Aorta (tissue), 5 donors: Measurements from ENCODE around the gene ABI3BP. TPM values are rescaled to one million over a fixed set of nuclear protein-coding genes. Genes with fewer than 3 reads are reported as not detected.
A peak's percentile ranks its signal among the peaks of the same experiment; 100 is the strongest.

Source experiments
- ATAC-seq: fragments of 200-7000 bp; cut with Tn5 transposase; one replicate; pipeline ENCODE4 v1.9.1; 2022; ENCODE audit warnings: moderate library complexity; ENCODE audit not compliant: low FRiP score
- DNase-seq, 2 donors: peaks; one replicate each; pipeline ENCODE4 v3.0.0-alpha.2; 2020
- H3K27ac ChIP-seq, 2 donors: one replicate each; pipeline ENCODE4 v1.5.1; 2013; ENCODE audit warnings: low read length in 2 of 2, mild to moderate bottlenecking in 2 of 2, moderate library complexity in 2 of 2, control low read depth in 1 of 2, inconsistent platforms in 1 of 2, low read depth in 1 of 2
- H3K27me3 ChIP-seq, 2 donors: one replicate each; pipeline ENCODE4 v1.6.1; 2013; ENCODE audit warnings: control low read depth in 1 of 2, low read length in 1 of 2, mild to moderate bottlenecking in 1 of 2, moderate library complexity in 1 of 2; ENCODE audit not compliant: insufficient read depth in 2 of 2, control insufficient read depth in 1 of 2
- H3K36me3 ChIP-seq, 2 donors: one replicate each; pipeline ENCODE4 v1.6.1; 2013; ENCODE audit warnings: control low read depth in 1 of 2, low read length in 1 of 2, mild to moderate bottlenecking in 1 of 2; ENCODE audit not compliant: insufficient read depth in 2 of 2, control insufficient read depth in 1 of 2
- H3K4me1 ChIP-seq, 2 donors: one replicate each; pipeline ENCODE4 v1.6.1; 2013; ENCODE audit warnings: low read length in 2 of 2, control low read depth in 1 of 2, mild to moderate bottlenecking in 1 of 2, moderate library complexity in 1 of 2; ENCODE audit not compliant: insufficient read depth in 2 of 2, control insufficient read depth in 1 of 2
- H3K4me3 ChIP-seq, 2 donors: one replicate each; pipeline ENCODE4 v1.5.1; 2013; ENCODE audit warnings: low read length in 2 of 2, control low read depth in 1 of 2, mild to moderate bottlenecking in 1 of 2
- H3K9me3 ChIP-seq: one replicate; pipeline ENCODE4 v1.6.1; 2013; ENCODE audit warnings: mild to moderate bottlenecking, low read length; ENCODE audit not compliant: control insufficient read depth
- WGBS, 2 donors: extraction: QIAGEN DNeasy Blood & Tissue Kit; methylation state at CpG; one replicate each; pipeline ENCODE4 v1.1.7; 2013; 5-methylcytosine and 5-hydroxymethylcytosine counted together
- intact Hi-C, 2 donors: fragments of 100-400 bp; cut with DNase I; formaldehyde crosslinking; loops; one replicate each; pipeline versions ENCODE4 v1.14.2 to v1.15.0; 2022
- long read RNA-seq, 2 donors: library from polyadenylated mRNA; unstranded; transcript quantifications; one replicate each; pipeline ENCODE4 v2.0.0, GENCODE V29; 2020 to 2021
- polyA plus RNA-seq, 2 donors: library from polyadenylated mRNA; stranded (reverse); fragments of 200-250 nt; gene quantifications; one replicate each; pipeline ENCODE4 v1.2.3, GENCODE V29; 2013
- total RNA-seq, 2 donors: library from RNA; stranded (reverse); fragmentation: NEBNext Ultra II Directional; extraction: Animal tissue kit (Norgen Biotek cat#: 25700); gene quantifications; one replicate each; pipeline ENCODE4 v1.2.1, GENCODE V29; 2021
- donor health status: healthy with polysubstance abuse.
- donor health status: Bipolar disorder and iron deficiency.
- donor health status: DM: no; HTN: no; CAD: no.
- donor health status: DM: no; HTN: no; CAD: no.
- donor health status: DM: yes; HTN: yes; CAD: no.

Gene ABI3BP, protein sequence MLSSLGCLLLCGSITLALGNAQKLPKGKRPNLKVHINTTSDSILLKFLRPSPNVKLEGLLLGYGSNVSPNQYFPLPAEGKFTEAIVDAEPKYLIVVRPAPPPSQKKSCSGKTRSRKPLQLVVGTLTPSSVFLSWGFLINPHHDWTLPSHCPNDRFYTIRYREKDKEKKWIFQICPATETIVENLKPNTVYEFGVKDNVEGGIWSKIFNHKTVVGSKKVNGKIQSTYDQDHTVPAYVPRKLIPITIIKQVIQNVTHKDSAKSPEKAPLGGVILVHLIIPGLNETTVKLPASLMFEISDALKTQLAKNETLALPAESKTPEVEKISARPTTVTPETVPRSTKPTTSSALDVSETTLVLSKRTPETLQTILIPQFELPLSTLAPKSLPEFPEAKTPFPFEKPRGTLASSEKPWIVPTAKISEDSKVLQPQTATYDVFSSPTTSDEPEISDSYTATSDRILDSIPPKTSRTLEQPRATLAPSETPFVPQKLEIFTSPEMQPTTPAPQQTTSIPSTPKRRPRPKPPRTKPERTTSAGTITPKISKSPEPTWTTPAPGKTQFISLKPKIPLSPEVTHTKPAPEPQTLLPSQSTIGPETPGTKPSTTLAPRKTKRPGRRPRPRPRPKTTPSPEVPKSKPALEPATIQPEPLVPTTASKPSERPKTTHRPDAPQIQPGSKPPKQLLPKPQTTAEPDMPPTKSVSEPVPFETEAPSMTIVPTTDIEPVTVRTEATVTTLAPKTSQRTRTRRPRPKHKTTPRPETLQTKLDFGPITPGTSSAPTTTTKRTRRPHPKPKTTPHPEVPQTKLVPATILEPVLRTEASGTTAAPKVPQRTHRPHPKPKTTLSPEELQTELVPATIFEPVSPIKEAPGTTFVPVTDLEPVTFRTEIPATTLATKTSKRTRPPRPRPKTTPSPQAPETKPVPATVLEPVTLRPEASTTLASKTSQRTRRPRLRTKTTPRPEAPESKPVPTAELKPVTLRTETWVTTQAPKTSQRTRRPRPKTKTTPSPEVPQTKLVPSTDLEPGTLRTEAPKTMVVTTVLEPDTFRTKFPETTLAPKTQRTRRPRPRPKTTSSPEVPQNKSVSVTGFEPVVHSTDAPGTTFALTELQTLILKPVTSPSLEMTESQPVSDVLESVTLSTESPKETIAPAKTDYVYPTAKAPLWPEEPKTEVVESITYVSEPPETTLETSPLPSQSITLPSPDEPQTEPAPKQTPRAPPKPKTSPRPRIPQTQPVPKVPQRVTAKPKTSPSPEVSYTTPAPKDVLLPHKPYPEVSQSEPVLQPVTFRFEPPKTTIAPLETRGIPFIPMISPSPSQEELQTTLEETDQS (N-terminal part only)
- total RNA-seq = 100 to 1,000 TPM; 213 to 389 TPM
- polyA plus RNA-seq = 10 to 100 TPM in 1 of 2 donors, 1 to 10 TPM in 1; 4.6 to 15.8 TPM
- long read RNA-seq, donor 1, partial matches to known transcripts = 13 of 34 reads
- long read RNA-seq, donor 1, other reads (novel, unspliced or antisense) = 21 of 34 reads
- long read RNA-seq, donor 2, partial matches to known transcripts = 22 of 54 reads
- long read RNA-seq, donor 2, other reads (novel, unspliced or antisense) = 32 of 54 reads

DNA sequence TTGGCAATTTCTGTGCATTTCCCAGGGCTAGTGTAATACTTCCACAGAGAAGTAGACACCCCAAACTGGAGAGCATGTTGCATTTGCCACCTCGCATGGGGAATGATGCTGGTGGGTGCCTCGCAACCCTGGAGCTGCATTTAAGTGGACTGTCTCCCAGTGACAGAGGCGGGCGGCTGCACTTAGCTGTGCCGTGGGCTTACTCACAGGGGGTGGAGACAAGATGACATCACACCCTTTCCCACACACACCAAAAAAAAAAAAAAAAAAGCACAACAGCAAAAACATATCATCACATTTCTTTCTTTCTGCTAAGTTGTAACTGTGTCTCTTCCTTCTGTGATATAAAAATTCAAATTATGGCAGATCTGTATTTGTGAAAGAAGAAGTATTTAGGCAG is at the start of gene ABI3BP:
ABI3BP (minus strand) TSS at position 113 of the 400 bp plus-strand sequence; CDS start at position 76, 37 bp downstream.
- intact Hi-C loops = loop anchor here in 1 of 2 donors (10.0 kb wide), 1 partner anchor 71 kb away; no protein-coding TSS in a partner anchor
- WGBS, 2 donors = 1 to 3% methylated on average over 5 of the region's 5 CpGs

GRCh38 chr3:101039285-101039684 is 46.1 kb upstream of the ABI3BP start:
- no peak overlapping the region for H3K4me3 ChIP-seq
- H3K27me3 ChIP-seq = no peaks in the 10 kb centered on the region
- intact Hi-C loops = no loop called here
- ATAC-seq = no peak
- 91 to 93% methylated on average over 2 of the region's 2 CpGs for WGBS, 2 donors
- H3K9me3 ChIP-seq = no peaks in the 10 kb centered on the region
- H3K36me3 ChIP-seq = no peaks in the 10 kb centered on the region
- H3K4me1 ChIP-seq = peaks cover 0 to 7% of the 10 kb centered on the region in 2 donors
- H3K27ac ChIP-seq = no peak overlapping the region
- DNase-seq = no peak

More for the DNA sequence above, at the start of gene ABI3BP:
- H3K9me3 ChIP-seq = no peaks in the 10 kb centered on the region
- H3K4me3 ChIP-seq = peak within 1 kb of the TSS; percentile 66 to 75
- H3K4me1 ChIP-seq = peaks cover 0 to 2% of the 10 kb centered on the region in 2 donors
- peak; percentile 96 for ATAC-seq
- H3K27ac ChIP-seq = peak within 1 kb of the TSS; percentile 5 to 67
- no peaks in the 10 kb centered on the region for H3K36me3 ChIP-seq
- no peaks in the 10 kb centered on the region for H3K27me3 ChIP-seq
- peak; percentile 86 to 91 for DNase-seq

DNA sequence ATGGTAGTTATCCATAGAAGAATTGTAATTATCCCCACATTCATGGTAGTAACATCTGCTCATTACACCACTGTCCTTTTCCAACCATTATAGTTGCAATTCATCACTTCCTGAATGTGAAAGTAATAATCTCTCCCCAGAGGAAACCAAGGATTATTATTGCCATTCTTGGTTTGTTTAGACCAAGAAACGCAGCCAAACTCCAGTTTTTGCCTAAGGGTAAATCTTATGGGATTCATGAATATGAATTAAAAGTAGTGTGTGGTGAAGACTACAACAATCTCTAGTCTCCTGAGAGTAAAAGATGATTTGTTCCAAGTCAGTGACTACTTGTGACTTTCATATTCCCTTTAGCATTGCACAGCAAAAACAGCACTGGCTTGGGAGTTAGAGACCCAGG is 45.7 kb upstream of the ABI3BP start:
- 61 to 66% methylated on average over 1 of the region's 1 CpG for WGBS, 2 donors
- Histone ChIP-seq H3K27me3 (no peaks in the 10 kb centered on the region), H3K9me3 (no peaks in the 10 kb centered on the region), H3K36me3 (no peaks in the 10 kb centered on the region), H3K4me3 (no peak overlapping the region), H3K27ac (no peak overlapping the region), H3K4me1 (peaks cover 0 to 7% of the 10 kb centered on the region in 2 donors)
- ATAC-seq = no peak
- intact Hi-C loops = no loop called here
- DNase-seq = no peak

DNA sequence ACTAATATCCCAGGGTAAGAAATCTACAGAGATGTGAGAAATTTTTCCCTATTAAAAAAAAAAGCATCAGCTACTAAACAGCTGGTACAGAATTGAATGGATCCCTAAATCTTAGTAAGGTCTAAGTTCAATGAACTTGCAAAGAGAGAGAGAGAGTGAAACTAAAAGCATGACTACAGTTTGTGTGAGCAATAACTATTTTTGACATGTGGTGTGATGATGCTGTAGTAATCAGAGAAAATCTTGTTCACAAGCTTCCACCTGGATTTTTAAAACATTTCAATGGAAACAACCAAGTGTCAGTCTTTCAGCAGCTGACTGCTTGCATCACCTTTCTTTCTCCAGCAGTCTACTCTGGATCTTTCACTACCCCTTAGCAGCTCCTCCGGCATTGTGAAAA is 45.2 kb upstream of the ABI3BP start:
- H3K4me3 ChIP-seq = no peak overlapping the region
- no peak for ATAC-seq

DNA sequence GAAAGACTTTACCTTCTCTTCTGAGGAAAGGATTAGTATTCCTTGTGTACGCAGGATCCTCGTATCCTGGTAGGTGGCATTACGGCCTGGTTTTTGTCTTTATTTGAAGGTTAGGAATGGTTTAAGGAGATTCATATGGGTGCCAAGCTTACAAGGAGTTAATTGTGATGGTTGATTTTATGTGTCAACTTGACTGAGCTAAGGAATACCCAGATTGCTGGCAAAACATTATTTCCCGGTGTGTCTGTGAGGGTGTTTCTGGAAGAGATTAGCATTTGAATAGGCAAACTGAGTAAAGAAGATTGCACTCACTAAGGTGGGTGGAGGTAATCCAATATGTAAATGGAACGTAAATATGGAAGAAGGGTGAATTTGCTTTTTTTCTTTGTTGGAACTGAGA is 44.4 kb upstream of the ABI3BP start:
- H3K4me1 ChIP-seq = peaks cover 0 to 7% of the 10 kb centered on the region in 2 donors
- no peaks in the 10 kb centered on the region for H3K27me3 ChIP-seq
- H3K4me3 ChIP-seq = no peak overlapping the region
- no peaks in the 10 kb centered on the region for H3K9me3 ChIP-seq
- no peak for DNase-seq
- H3K27ac ChIP-seq = no peak overlapping the region
- intact Hi-C loops = no loop called here
- H3K36me3 ChIP-seq = no peaks in the 10 kb centered on the region
- 84 to 95% methylated on average over 5 of the region's 5 CpGs for WGBS, 2 donors
- ATAC-seq = no peak

More for the DNA sequence above, 45.2 kb upstream of the ABI3BP start:
- Histone ChIP-seq H3K9me3 (no peaks in the 10 kb centered on the region), H3K4me1 (peaks cover 0 to 7% of the 10 kb centered on the region in 2 donors), H3K27me3 (no peaks in the 10 kb centered on the region), H3K36me3 (no peaks in the 10 kb centered on the region), H3K27ac (no peak overlapping the region)
- 95 to 97% methylated on average over 1 of the region's 1 CpG for WGBS, 2 donors
- intact Hi-C loops = no loop called here
- DNase-seq = no peak

DNA sequence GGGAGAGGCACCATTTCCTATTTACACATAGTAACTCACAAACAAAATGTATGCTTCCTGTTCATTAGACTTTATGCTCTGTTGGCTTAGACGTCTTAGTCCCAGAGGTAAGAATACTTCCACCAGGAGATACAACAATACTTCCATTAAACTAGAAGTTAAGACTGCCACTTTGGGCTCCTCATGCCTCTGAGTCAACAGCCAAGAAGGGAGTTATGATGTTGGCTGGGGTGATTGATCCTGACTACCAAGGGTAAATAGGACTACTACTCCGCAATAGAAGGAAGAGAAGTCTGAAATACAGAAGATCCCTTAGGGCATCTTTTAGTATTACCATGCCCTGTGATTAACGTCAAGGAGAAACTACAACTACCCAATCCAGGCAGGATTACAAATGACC is 43.5 kb upstream of the ABI3BP start:
- Histone ChIP-seq H3K36me3 (no peaks in the 10 kb centered on the region), H3K4me1 (peaks cover 0 to 7% of the 10 kb centered on the region in 2 donors), H3K9me3 (no peaks in the 10 kb centered on the region), H3K27ac (no peak overlapping the region), H3K27me3 (no peaks in the 10 kb centered on the region), H3K4me3 (no peak overlapping the region)
- intact Hi-C loops = no loop called here
- WGBS, 2 donors = 93 to 96% methylated on average over 3 of the region's 3 CpGs
- DNase-seq = no peak
- ATAC-seq = no peak

GRCh38 chr3:101036213-101036618 is 43.0 kb upstream of the ABI3BP start:
- intact Hi-C loops = no loop called here
- DNase-seq = peak in 1 of 2 donors; percentile 50
- Histone ChIP-seq H3K4me1 (peaks cover 0 to 7% of the 10 kb centered on the region in 2 donors), H3K27me3 (no peaks in the 10 kb centered on the region), H3K4me3 (no peak overlapping the region), H3K9me3 (no peaks in the 10 kb centered on the region), H3K36me3 (no peaks in the 10 kb centered on the region), H3K27ac (no peak overlapping the region)
- 1 to 3% methylated on average over 1 of the region's 1 CpG for WGBS, 2 donors
- peak; percentile 75 for ATAC-seq

DNA sequence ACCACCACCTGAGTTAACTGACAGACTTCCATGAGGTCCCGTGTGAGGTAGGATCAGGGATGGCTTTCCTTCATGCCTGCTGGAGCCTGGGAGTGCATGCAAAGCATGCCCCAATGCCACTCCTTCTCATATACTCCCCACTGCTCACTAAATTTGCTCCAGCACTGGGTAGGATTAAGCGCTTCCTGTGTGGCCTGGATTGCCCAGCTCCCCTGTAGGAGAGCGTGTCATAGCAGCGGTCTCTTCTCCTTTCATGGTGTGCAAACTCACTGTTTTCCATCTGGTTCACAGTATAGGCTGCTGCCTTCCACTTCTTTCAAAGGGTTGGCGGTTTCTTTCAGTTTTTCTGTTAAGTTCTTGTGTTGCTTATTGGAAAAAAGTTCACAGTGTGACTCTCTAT is 34.1 kb upstream of the ABI3BP start:
- Histone ChIP-seq H3K4me1 (no peaks in the 10 kb centered on the region), H3K27ac (no peak overlapping the region), H3K4me3 (no peak overlapping the region), H3K27me3 (no peaks in the 10 kb centered on the region), H3K9me3 (no peaks in the 10 kb centered on the region), H3K36me3 (no peaks in the 10 kb centered on the region)
- intact Hi-C loops = no loop called here
- WGBS, 2 donors = 97 to 99% methylated on average over 5 of the region's 5 CpGs
- DNase-seq (no peak), ATAC-seq (no peak)
